Neural progenitor cell (in vitro differentiated cells): ENCODE measurements around the gene GALNTL6.

Experiments used
- CTCF ChIP-seq: fragments of 200-600 bp; sonication (generic); IDR thresholded peaks from 2 replicates; pipeline ENCODE4 v1.5.1; 2017; ENCODE audit warnings: antibody characterized with exemption, mild to moderate bottlenecking
- EZH2phosphoT487 ChIP-seq: fragments of 200-600 bp; sonication (generic); IDR thresholded peaks from 2 replicates; pipeline ENCODE4 v1.6.1; 2017; ENCODE audit warnings: antibody characterized with exemption

GRCh38 chr4:172018358-172018757 is 205.2 kb downstream of the GALNTL6 start:
- TF ChIP-seq EZH2phosphoT487 (no peak), CTCF (no peak)
